Measurements from ENCODE around the gene GADD45G.

The GADD45G gene

DNA sequence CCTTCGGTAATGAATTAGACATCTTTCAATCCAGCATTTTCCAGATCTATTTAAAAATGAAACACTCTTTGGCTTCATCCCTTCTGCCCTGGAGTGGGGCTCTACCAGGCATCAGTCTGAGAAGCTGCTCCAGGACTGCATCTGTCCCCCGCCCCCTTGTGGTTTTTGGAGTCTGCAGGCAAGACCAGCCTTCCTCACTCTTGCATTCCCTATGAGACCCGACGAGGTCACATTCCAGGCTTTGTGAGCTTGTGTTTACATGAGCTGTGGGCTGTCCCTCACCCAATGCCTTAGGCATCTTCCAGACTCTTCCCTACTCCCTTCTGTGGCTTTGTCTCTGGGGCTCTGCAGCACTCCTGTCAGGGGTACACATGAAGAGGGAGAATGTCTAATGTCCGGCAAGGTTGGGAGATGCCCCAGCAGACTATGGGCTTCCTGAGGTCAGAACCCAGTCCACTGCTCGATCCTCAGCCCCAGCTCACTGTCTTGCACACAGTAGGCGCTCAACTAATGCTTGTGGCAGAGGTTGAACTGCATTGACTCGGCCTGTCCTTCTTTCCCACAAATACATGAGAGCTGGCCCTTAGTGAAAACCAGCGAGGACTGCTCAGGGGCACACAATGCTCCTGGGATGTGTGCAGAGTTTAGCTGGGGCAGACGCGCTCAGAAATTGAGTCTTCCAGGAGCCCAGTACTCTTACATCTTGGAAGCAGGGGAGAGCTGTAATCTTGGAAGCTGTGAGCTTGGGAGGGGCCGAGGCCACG is 11.7 kb upstream of the GADD45G start:
- no peak for DNase-seq (ENCODE audit: low read depth in 2 of 2)

DNA sequence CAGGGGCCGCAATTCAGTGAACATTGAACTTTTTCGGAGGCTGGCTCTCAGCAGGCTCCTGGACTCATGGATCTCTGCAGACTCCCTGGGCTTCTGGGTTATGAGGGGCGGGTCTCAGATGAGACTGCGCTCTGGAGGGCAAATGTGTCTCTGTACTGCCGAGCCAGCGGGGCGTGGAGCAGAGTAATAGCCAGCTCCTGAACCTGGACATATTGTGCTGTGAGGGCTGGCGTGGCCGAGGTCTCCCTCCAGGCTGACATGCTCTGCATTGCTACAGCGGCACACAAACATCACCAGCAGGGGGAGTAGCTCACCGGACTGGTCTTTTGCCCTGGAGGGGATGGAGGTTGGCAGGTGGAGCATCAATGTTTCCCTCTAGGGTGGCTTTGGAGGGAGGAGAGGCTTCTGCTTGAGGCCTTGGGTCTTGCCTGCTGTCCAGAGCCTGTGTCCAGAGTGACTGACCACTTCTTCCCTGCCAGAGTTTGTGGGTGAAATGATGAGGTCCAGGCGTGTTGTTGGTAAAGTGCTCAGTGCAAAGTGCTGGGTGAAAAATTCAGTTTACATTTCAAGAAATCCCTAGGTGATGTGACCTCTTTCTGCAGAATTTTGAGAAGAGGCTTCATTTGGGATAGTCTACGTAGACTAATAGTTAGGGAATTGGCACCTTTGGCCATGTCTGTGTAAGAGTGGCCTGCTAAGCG is 10.9 kb upstream of the GADD45G start:
- peak; percentile 48 to 63 for DNase-seq (ENCODE audit: low read depth in 2 of 2)

DNA sequence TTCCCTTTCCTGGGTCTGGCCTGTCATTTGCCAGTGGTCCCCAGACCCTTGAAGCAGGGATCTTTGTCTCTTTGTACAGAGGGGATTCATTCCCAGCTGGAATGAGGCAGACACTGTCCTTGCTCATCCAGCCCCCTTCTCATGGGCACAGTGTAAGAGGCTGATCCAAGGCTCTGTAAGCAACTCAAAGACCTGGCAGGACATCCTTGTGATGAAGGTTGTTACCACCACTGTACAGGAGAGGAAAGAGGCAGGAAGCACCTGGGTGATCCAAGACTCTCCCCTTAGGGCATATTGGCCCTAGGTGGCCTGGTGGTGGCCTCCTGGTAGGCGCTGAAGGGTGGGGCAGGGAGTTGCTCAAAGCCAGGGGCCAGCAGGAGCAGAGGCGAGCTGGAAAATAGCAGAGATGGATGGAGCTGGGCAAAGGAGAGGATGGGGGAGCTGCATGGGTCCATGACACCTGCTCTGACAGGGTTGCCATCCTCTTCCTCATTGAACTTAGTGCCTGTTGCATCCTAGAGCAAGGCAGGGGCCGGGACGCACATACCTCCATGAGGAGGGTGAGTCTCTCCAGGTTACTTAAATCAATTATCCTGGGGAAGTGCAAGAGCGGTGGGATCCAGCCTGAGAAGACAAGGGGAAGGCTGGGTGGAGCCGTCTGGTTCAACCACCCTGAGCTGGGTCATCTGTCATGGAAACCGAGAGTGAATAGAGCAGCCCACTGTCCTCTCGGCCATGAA is 9.8 kb upstream of the GADD45G start:
- DNase-seq (ENCODE audit: low read depth in 2 of 2), result no peak

DNA sequence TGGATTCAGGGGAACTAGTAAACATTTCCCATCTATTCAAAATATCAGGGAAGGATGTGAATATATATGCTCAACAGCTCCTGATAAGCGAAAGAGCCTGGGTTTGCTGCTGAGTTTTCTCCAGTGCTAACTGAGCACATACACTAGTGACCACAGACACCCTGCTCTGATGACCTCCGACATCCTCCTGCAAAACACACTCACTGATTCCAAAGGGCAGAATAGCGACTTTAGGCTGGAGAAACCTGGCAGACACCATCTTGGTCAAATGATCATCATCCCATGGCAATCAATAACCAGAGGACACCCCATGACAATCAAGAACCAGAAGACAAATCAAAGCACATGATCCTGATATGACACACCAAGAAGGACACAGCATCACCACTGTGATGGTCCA is 9.2 kb upstream of the GADD45G start:
- DNase-seq (ENCODE audit: low read depth in 2 of 2), result no peak

DNA sequence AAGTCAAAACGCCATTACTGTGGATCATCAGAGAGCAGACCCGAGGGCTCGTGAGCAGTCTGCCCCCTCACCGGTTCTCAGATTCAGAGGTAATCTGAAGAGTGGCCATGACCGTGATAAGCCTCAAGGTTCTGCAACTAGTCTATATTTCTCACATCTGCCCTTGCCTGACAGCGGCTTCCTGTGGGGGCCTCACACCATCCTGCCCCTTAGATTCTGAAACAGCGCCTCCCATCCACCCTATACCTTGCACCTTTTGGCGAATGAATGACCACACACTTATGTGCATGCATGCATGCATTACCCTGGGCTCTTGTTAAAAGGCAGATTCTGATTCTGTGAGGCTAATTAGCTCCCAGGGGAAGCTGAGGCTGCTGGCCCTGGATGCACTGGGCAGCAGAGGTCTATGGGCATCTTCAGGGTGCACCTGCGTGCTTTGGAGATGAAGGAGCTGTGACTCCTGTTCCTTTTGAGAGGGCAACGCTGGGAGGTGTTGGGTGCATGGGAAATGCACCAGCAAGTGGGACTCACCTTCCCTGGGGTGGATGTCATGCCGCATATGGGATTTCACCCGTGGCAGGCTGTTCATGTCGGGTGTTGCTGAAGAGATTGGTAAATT is 7.8 kb upstream of the GADD45G start:
- no peak for DNase-seq (ENCODE audit: low read depth in 2 of 2)

DNA sequence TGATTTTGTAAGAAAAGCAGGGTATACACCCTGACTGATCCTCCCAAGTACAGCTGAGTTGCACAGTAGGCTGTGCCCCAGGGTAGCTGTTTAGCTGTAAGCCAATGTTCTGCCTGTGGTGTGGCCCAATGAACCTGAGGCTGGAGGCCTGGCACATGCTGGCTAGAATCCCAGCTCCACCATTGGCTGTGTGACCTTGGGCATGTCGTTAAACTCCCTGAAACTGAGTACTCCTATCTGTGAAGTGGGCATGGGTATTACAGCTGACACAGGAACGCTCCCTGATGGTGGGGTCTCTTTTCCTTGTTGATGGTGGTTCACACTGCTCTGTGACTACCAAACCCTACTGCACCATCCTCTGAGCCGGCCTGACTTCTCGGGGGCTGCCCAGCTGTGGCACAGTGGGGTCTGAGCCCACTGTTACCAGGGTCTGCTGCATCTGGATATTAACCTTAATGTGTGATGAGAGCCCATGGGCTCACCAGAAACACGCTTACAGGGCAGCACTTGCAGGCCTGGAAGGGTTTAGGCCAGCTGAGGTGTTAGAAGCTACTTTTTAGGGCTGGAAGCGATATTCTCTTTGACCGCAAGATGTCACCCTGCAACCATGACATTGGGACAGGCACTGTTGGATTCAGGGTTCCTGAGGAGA is 7.0 kb upstream of the GADD45G start:
- DNase-seq (ENCODE audit: low read depth in 2 of 2), result peak; percentile 15 to 34

DNA sequence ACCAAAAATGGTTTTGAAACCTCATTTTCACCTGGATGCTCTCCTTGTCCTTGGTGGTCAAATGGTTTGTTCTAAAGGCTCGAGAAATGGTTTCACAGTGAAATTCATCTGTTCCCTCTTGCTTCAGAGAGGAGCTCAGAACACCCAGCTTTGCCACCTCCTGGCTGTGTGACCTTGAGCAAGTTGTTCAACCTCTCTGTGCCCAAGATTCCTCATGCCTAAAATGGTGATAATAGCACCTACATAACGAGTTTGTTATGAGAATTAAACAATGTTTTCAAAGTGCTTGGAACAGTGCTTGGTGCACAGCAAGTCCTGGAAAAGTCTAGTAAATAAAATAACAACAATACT is 6.5 kb upstream of the GADD45G start:
- no peak for DNase-seq (ENCODE audit: low read depth in 2 of 2)

DNA sequence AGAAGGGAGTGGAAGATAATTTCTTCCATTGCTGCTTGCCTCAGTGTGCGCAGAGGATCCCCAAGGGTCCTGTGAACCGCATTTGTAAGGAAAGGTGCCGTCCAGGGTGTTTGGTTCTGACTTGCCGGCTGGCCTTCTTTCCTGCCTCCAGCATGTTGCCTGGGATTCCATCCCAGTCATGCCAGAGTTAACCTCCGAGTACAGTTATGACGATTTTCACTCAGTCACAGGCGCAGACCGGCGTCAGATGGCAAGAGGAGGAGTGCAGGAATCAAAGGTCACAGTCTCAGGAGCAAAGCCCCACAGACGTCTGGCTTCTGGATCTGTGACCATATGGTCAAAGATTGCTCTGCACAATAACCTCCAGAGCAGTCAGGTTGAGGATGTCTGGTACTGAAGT is 5.9 kb upstream of the GADD45G start:
- DNase-seq (ENCODE audit: low read depth in 2 of 2), result no peak

DNA sequence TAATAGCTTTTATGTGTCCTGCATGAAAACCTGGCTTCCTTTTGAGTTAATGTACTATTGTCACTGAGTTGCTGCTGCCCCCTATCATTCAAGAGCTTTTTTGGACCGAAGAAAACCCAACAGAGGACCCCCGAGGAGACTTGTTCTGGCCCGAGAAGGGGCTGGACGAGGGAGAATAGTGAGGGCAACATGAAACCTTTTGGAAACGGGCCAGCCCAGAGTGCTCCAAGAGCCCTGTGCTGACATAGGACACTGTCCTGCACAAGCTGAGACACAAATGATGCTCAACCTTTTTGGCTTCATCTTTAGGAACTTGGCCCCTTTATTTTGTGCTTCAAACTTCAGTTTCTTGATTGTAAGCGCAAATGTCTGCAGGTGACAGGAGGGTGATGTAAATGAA is 4.0 kb upstream of the GADD45G start:
- no peak for DNase-seq (ENCODE audit: low read depth in 2 of 2)

DNA sequence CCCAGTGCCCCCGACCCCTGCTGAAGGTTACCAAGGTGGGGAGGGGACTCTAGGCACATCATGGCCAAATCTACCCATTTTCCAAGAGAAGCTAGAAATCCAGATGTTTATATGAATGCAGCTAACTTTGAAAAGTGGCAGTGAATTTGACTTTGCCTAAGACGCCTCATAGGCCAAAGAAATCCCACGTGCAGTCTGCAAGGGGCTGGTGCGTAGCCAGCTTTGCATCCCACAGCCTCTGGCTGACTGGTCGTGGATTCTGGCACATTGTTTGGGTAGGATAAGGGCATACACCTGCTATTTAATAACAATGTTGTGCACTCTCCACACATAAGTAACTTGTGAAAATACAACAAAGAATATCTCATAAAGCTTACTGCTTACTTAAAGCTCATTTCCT is 3.5 kb upstream of the GADD45G start:
- DNase-seq (ENCODE audit: low read depth in 2 of 2), result no peak

DNA sequence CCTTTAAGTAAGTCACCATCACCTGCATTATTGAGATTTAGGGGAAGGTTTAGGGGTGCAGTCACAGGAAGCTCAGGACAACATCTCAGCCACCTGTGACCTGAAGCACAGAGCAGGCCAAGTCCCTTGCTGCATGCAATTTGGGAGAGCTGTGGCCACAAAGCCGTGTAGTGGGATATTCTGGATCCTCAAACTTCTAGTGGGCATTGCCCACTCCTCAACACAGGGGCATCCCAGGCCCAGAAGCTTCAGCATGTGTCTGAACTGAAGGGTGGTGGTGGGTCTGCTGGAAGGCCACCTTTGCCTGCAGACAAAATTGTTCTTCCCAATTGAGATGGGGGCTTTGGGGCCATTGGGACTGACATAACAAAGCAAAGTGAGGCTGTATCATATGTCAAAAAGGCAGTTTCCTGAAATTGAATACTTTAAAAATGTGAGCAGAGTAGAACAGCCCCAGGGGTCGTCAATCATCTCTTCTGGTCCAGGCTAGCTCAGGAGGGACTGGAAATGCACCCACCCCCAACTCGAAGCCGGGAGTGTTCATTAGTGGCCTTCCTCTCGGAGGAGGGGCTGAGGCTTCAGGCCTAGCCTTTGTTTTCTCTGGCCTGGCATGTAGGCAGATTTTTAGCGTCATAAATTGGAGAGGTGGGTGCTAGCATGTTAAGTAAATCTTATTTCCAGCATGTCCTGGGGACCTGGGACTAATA is 2.8 kb upstream of the GADD45G start:
- no peak for DNase-seq (ENCODE audit: low read depth in 2 of 2)

DNA sequence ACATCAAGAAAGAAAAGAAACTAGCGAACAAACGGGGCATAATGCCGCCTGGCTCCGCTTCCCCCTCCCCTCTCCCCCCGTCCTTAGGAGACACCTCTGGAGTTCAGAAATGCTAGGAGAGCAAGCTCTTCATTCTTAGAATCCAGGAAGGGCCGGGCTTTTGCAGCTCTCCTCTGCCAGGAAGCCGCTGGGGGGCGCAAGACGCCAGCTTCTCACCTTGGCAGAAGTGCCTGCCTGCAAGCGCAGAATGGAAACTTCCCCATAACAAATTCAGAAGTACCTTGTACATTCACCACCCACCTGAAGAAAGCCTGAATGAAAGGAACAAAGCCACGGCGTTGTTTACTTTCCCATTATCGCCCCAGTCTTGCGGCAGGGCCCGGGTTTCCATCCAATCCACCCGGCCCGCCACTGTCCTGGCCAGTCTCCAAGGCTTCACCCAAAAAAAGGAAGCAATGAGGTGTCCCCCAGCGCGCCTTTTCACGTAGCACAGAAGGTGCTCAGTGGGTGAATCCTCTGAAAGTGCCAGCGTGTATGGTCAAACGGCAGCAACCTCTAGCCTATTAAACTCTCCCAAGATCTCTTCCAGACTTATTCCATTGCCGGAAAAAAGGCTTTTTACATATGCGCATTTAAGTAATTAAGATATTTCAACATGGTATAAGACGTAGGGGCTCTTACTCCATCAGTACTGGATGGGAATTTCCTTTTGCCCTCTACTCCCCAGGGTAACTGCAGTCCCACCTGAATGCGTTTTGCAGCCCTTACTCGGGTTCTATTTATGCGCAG is 1.6 kb upstream of the GADD45G start:
- DNase-seq (ENCODE audit: low read depth in 2 of 2), result peak; percentile 82 to 85

DNA sequence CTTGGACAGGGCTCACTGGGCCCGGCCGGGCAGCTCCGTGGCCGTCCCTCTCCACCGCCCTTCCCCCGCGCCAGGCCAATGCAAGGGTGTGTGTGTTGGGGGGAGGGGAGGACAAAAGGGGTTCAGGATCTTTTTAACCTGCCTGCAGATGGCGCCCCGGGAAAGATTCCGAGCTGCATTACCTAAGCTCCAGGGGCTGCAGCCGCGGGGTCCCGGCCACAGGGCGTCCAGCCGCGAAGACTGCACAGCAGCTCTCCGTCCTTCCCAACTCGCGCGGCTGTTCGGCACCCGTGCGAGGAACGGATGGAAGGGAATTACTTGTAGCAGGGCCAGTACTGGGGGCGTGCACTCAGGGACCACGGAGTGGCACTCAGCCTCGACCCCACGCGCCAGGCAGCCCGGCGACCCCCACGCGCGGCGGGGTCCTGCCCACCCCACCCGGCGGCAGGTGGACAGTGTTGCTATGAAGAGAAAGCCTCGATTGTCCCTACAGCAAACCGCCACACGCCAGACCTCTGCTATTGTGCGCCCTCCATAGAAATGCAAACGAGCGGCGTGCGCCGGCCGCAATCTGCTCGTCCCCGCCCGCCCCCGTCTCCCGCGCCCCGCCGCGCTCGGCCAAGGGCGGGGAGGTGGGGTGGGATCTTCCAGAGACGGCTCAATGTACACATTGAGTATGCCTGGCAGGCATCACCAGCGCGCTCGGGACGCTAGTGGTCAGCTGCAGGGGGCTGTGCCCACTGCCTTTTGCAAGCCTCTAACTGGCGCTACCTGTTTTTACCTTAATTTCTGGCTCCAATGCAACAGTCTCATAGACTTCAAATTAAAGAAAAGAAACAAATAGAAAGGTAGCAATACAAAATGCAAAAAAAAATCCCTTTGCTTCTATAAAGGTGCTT is 796 bp upstream of the GADD45G start:
- peak in 1 of 2 donors; percentile 10 for DNase-seq (ENCODE audit: low read depth in 2 of 2)

DNA sequence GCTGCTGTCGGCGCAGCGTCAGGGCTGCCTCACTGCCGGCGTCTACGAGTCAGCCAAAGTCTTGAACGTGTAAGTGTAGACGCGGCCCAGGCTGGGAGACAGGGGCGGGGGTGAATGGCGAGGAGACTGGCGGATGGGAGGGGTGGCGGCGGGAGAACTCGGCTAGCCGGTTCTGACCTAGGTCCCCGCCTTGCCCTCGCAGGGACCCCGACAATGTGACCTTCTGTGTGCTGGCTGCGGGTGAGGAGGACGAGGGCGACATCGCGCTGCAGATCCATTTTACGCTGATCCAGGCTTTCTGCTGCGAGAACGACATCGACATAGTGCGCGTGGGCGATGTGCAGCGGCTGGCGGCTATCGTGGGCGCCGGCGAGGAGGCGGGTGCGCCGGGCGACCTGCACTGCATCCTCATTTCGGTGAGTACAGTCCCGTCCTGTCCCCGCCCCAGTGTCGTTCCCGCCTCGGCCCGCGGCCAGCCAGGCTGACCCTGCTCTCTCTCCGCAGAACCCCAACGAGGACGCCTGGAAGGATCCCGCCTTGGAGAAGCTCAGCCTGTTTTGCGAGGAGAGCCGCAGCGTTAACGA is 745 bp downstream of the GADD45G start:
- DNase-seq (ENCODE audit: low read depth in 2 of 2), result peak; percentile 51 to 55

DNA sequence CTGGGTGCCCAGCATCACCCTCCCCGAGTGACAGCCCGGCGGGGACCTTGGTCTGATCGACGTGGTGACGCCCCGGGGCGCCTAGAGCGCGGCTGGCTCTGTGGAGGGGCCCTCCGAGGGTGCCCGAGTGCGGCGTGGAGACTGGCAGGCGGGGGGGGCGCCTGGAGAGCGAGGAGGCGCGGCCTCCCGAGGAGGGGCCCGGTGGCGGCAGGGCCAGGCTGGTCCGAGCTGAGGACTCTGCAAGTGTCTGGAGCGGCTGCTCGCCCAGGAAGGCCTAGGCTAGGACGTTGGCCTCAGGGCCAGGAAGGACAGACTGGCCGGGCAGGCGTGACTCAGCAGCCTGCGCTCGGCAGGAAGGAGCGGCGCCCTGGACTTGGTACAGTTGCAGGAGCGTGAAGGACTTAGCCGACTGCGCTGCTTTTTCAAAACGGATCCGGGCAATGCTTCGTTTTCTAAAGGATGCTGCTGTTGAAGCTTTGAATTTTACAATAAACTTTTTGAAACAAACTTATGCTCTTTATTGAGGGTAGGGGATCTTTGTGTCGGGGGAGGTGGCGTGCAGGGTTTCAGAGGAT is 1.3 kb downstream of the GADD45G start:
- peak; percentile 11 to 20 for DNase-seq (ENCODE audit: low read depth in 2 of 2)

DNA sequence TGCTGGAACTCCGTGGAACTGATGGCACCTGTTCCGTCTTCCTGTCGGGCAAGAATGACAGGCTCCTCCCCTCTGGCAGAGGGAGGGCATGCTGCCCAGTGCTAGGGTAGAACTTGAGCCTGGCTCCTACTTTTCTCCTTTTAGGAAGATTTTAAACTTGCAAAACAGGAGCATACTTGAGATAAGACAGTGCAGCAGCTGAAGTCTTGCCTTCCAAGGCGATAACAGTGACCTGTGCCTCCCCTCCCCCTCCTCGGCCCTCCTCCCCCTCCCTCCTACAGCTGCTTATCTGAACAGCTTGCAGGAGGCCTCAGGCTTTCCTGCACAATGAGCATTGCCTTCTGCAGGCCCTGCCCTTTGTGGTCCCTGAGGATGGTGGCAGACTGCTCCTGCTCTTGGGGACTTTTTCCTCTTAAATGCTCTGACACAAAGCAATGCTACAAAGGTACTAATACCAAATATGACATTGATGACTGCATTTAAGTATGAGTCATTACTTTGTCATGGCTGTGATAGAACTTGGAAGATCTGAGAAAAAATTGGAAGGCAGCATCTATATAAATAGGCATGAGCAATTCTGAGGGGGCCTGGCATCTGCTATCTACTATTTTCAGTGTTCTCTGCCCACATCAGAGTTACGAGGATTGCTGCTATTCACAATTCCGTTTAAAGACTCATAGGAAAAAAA is 2.0 kb downstream of the GADD45G start:
- peak; percentile 12 to 24 for DNase-seq (ENCODE audit: low read depth in 2 of 2)

DNA sequence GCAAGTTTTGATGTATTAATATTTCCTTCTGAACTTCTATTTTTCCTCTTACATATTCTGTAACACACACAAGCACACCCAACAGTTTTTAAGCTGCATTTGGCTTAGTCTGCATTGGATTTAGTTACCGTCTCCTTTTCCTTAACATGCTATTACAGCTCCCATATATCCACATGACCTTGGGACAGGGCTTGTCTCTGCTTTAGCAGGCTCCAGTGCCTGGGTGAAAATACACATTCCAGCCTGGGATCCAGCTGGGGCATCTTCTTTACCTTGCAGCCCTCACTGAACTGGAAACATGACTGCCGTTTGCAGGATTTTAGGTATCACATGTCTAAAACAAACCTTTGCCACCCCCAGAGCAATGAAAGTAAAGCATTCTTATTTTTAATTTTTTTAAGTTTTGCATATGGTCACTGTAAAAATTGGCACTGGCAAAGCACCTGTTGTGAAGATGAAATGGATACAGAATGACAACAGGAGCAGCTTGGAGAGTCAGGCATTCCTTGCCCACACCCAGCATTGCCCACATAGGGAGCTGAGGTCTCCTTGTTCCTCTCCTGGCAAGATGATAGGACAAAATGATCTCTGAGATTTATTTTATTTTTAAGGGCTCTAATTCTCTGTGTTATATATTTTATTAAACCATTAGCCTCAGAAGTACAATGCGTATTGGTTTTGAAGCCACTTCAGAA is 4.0 kb downstream of the GADD45G start:
- DNase-seq (ENCODE audit: low read depth in 2 of 2), result no peak

Measured in stimulated activated CD4-positive, alpha-beta T cell treated with anti-CD3 and anti-CD28 coated beads, Interleukin-15, amount 100 ng/mL, for 48 hours (primary cell).